Small intestine (tissue), 7 donors: ENCODE data around the gene SMYD3. TPM values are rescaled to one million over a fixed set of nuclear protein-coding genes. Genes with fewer than 3 reads are reported as not detected.

Source experiments
- DNase-seq, 2 donors: peaks; one replicate each; pipeline versions ENCODE4 v3.0.0 to v3.0.0-alpha.2; 2013
- FAIRE-seq: peaks from 2 replicates; lab custom pipeline; 2012; peaks lifted over from hg19 to GRCh38; lab: Jason Lieb, UNC
- H3K27ac ChIP-seq, 3 donors: one replicate each; pipeline ENCODE4 v1.5.1; 2013; ENCODE audit warnings: low read length in 2 of 3, mild to moderate bottlenecking in 2 of 3, control low read depth in 1 of 3, inconsistent platforms in 1 of 3, low read depth in 1 of 3, moderate library complexity in 1 of 3
- H3K27me3 ChIP-seq, 3 donors: one replicate each; pipeline ENCODE4 v1.6.1; 2013; ENCODE audit warnings: low read length in 3 of 3, inconsistent platforms in 1 of 3; ENCODE audit not compliant: control insufficient read depth in 3 of 3, insufficient read depth in 3 of 3
- H3K36me3 ChIP-seq, 3 donors: one replicate each; pipeline ENCODE4 v1.6.1; 2013; ENCODE audit warnings: low read length in 3 of 3, inconsistent platforms in 1 of 3, low read depth in 1 of 3, mild to moderate bottlenecking in 1 of 3, moderate library complexity in 1 of 3; ENCODE audit not compliant: control insufficient read depth in 3 of 3, insufficient read depth in 2 of 3
- H3K4me1 ChIP-seq, 3 donors: one replicate each; pipeline ENCODE4 v1.6.1; 2013; ENCODE audit warnings: low read length in 2 of 3, inconsistent platforms in 1 of 3, low read depth in 1 of 3, mild to moderate bottlenecking in 1 of 3, moderate library complexity in 1 of 3; ENCODE audit not compliant: control insufficient read depth in 3 of 3, insufficient read depth in 2 of 3
- H3K4me3 ChIP-seq, 3 donors: one replicate each; pipeline ENCODE4 v1.5.1; 2013; ENCODE audit warnings: low read length in 3 of 3, control low read depth in 1 of 3, inconsistent platforms in 1 of 3, low read depth in 1 of 3, mild to moderate bottlenecking in 1 of 3, moderate library complexity in 1 of 3
- H3K9me3 ChIP-seq, 2 donors: one replicate each; pipeline ENCODE4 v1.6.1; 2013; ENCODE audit warnings: low read depth in 1 of 2, low read length in 1 of 2; ENCODE audit not compliant: control insufficient read depth in 2 of 2, insufficient read depth in 1 of 2
- WGBS, 3 donors: extraction: QIAGEN DNeasy Blood & Tissue Kit; methylation state at CpG; one replicate each; pipeline ENCODE4 v1.1.7; 2013; 5-methylcytosine and 5-hydroxymethylcytosine counted together
- polyA plus RNA-seq, 4 donors: library from polyadenylated mRNA; stranded (reverse) in 3 of 4; unstranded in 1 of 4; fragments of 200-250 nt in 3 of 4; fragments of 120-200 nt in 1 of 4; gene quantifications; one replicate each; pipeline versions ENCODE4 v1.2.1 to v1.2.3, GENCODE V29; 2013
- donor health status: healthy with polysubstance abuse.
- donor health status: control.
- donor health status: control.
- donor health status: Bipolar disorder and iron deficiency.
- donor health status: healthy.

Gene SMYD3
- polyA plus RNA-seq, 4 donors, result 5.4 to 10.1 (median 8.5) TPM

- Histone ChIP-seq H3K4me1 (no peaks in the 10 kb centered on the region), H3K27me3 (no peaks in the 10 kb centered on the region), H3K9me3 (no peaks in the 10 kb centered on the region), H3K27ac (no peak overlapping the region), H3K4me3 (no peak overlapping the region), H3K36me3 (no peaks in the 10 kb centered on the region)
- 69 to 87% (median 69%) methylated on average over 3 of the region's 3 CpGs for WGBS, 3 donors
- DNase-seq, result no peak
- no peak for FAIRE-seq
Measured at GRCh38 chr1:246448373-246448772, 58.7 kb downstream of the SMYD3 start.

GRCh38 chr1:246447501-246447900 lies 59.6 kb downstream of the SMYD3 start:
- no peak for DNase-seq
- no peak overlapping the region for H3K27ac ChIP-seq
- no peak for FAIRE-seq
- H3K4me3 ChIP-seq, result no peak overlapping the region
- 81 to 91% (median 90%) methylated on average over 2 of the region's 2 CpGs for WGBS, 3 donors
- H3K27me3 ChIP-seq, result no peaks in the 10 kb centered on the region
- no peaks in the 10 kb centered on the region for H3K9me3 ChIP-seq
- no peaks in the 10 kb centered on the region for H3K4me1 ChIP-seq
- no peaks in the 10 kb centered on the region for H3K36me3 ChIP-seq

GRCh38 chr1:246445503-246445902 lies 61.6 kb downstream of the SMYD3 start:
- no peak overlapping the region for H3K27ac ChIP-seq
- DNase-seq (no peak), FAIRE-seq (no peak)
- WGBS, 3 donors, result 76 to 88% (median 87%) methylated on average over 3 of the region's 3 CpGs
- H3K36me3 ChIP-seq, result no peaks in the 10 kb centered on the region
- no peaks in the 10 kb centered on the region for H3K4me1 ChIP-seq
- H3K27me3 ChIP-seq, result no peaks in the 10 kb centered on the region
- H3K9me3 ChIP-seq, result no peaks in the 10 kb centered on the region
- H3K4me3 ChIP-seq, result no peak overlapping the region

GRCh38 chr1:246444617-246445016 lies 62.5 kb downstream of the SMYD3 start:
- FAIRE-seq (no peak), DNase-seq (no peak)
- Histone ChIP-seq H3K4me1 (no peaks in the 10 kb centered on the region), H3K9me3 (no peaks in the 10 kb centered on the region), H3K4me3 (no peak overlapping the region), H3K27me3 (no peaks in the 10 kb centered on the region), H3K36me3 (no peaks in the 10 kb centered on the region), H3K27ac (no peak overlapping the region)
- 80 to 88% (median 82%) methylated on average over 3 of the region's 3 CpGs for WGBS, 3 donors

DNA sequence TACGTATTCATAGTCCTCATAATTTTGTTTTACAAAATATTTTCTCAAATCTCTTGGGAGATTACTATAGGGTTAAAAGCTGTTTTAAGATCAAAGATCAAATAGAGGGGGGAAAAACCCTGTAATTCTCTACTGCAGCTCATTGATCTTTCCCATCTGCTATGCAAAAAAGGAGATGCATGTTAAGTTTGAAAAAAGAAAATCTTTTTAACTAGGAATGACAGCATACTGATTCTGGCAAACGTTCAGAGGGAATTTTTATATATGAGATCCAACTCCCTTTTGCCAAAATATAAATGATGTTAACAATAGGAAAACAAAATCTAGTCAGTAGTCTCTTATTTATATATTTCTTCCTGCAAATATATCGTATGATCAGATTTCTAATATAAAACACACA lies 69.1 kb downstream of the SMYD3 start:
- 64 to 74% (median 74%) methylated on average over 3 of the region's 3 CpGs for WGBS, 3 donors
- DNase-seq, result no peak
- FAIRE-seq, result no peak
- Histone ChIP-seq H3K36me3 (no peaks in the 10 kb centered on the region), H3K4me3 (no peak overlapping the region), H3K9me3 (no peaks in the 10 kb centered on the region), H3K27me3 (no peaks in the 10 kb centered on the region), H3K27ac (no peak overlapping the region), H3K4me1 (no peaks in the 10 kb centered on the region)

- 82 to 83% (median 82%) methylated on average over 6 of the region's 6 CpGs for WGBS, 3 donors
- FAIRE-seq, result no peak
Measured at GRCh38 chr1:246435421-246436041, 71.5 kb downstream of the SMYD3 start.

DNA sequence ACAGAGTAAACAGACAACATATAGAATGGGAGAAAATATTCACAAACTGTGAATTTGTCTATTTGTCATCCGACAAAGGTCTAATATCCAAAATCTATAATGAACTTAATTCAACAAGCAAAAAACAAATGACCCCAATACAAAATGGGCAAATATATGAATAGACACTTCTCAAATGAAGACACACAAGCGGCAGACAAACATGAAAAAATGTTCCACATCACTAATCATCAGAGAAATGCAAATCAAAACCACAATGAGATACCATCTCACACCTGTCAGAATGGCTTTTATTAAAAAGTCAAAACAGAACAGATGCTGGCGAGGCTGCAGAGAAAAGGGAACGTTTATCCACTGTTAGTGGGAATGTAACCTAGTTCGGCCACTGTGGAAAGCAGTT lies 72.7 kb downstream of the SMYD3 start:
- no peak for FAIRE-seq
- WGBS, 3 donors, result 91 to 94% (median 93%) methylated on average over 5 of the region's 5 CpGs
- H3K36me3 ChIP-seq, result no peaks in the 10 kb centered on the region

More at GRCh38 chr1:246435421-246436041, 71.5 kb downstream of the SMYD3 start:
- Histone ChIP-seq H3K27ac (no peak overlapping the region), H3K36me3 (no peaks in the 10 kb centered on the region), H3K4me1 (no peaks in the 10 kb centered on the region), H3K9me3 (no peaks in the 10 kb centered on the region), H3K4me3 (no peak overlapping the region), H3K27me3 (no peaks in the 10 kb centered on the region)
- no peak for DNase-seq

GRCh38 chr1:246428542-246429308 lies 78.4 kb downstream of the SMYD3 start:
- H3K27ac ChIP-seq, result no peak overlapping the region
- H3K4me3 ChIP-seq, result no peak overlapping the region
- H3K9me3 ChIP-seq, result no peaks in the 10 kb centered on the region
- no peaks in the 10 kb centered on the region for H3K36me3 ChIP-seq
- peaks cover 0 to 3% (median 2%) of the 10 kb centered on the region in 3 donors for H3K4me1 ChIP-seq
- peak in 1 of 2 donors; percentile 60 for DNase-seq
- no peaks in the 10 kb centered on the region for H3K27me3 ChIP-seq
- no peak for FAIRE-seq
- WGBS, 3 donors, result 39 to 60% (median 46%) methylated on average over 9 of the region's 9 CpGs

More for the DNA sequence above, 72.7 kb downstream of the SMYD3 start:
- no peak overlapping the region for H3K4me3 ChIP-seq
- no peak for DNase-seq
- H3K27me3 ChIP-seq, result no peaks in the 10 kb centered on the region
- H3K27ac ChIP-seq, result no peak overlapping the region
- no peaks in the 10 kb centered on the region for H3K9me3 ChIP-seq
- H3K4me1 ChIP-seq, result no peaks in the 10 kb centered on the region
